Measurements from ENCODE around the gene RAD51B.

The RAD51B gene

GRCh38 chr14:68539789-68540188, 720.2 kb downstream of the RAD51B start:
- no peaks in the 10 kb centered on the region for H4K20me1 ChIP-seq (ENCODE audit: insufficient read depth, low read length)
- no peak overlapping the region for H3K4me2 ChIP-seq (ENCODE audit: low read depth, low read length)
- H3K79me2 ChIP-seq (ENCODE audit: low read length) = no peaks in the 10 kb centered on the region
- no peak overlapping the region for H2AFZ ChIP-seq (ENCODE audit: low read length)
- no peaks in the 10 kb centered on the region for H3F3A ChIP-seq (ENCODE audit: insufficient read depth, low read length)
- no peaks in the 10 kb centered on the region for H3K9me3 ChIP-seq (replicated peaks; ENCODE audit: insufficient read depth, low read length)
- no peak for TF ChIP-seq EZH2 (optimal IDR thresholded peaks at IDR 0.05; ENCODE audit: low read depth, low read length)
- no peak for TF ChIP-seq EZH2phosphoT487 (IDR thresholded peaks at IDR 0.05; ENCODE audit: low read length)
- TF ChIP-seq, protein P1, sequence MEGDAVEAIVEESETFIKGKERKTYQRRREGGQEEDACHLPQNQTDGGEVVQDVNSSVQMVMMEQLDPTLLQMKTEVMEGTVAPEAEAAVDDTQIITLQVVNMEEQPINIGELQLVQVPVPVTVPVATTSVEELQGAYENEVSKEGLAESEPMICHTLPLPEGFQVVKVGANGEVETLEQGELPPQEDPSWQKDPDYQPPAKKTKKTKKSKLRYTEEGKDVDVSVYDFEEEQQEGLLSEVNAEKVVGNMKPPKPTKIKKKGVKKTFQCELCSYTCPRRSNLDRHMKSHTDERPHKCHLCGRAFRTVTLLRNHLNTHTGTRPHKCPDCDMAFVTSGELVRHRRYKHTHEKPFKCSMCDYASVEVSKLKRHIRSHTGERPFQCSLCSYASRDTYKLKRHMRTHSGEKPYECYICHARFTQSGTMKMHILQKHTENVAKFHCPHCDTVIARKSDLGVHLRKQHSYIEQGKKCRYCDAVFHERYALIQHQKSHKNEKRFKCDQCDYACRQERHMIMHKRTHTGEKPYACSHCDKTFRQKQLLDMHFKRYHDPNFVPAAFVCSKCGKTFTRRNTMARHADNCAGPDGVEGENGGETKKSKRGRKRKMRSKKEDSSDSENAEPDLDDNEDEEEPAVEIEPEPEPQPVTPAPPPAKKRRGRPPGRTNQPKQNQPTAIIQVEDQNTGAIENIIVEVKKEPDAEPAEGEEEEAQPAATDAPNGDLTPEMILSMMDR (IDR thresholded peaks at IDR 0.05; ENCODE audit: low read length) = no peak
- no peak overlapping the region for H3K9ac ChIP-seq (ENCODE audit: low read length)
- no peaks in the 10 kb centered on the region for H3K4me1 ChIP-seq (ENCODE audit: low read length)
- no peak overlapping the region for H3K4me3 ChIP-seq (ENCODE audit: low read length)
- DNase-seq = no peak
- H3K36me3 ChIP-seq (replicated peaks; ENCODE audit: insufficient read depth, low read length) = no peaks in the 10 kb centered on the region
- H3K9me2 ChIP-seq (replicated peaks; ENCODE audit: insufficient read depth, low read length) = no peaks in the 10 kb centered on the region
- no peaks in the 10 kb centered on the region for H3K27me3 ChIP-seq (replicated peaks; ENCODE audit: insufficient read depth, low read length)
- H3K27ac ChIP-seq (ENCODE audit: low read length) = no peak overlapping the region

DNA sequence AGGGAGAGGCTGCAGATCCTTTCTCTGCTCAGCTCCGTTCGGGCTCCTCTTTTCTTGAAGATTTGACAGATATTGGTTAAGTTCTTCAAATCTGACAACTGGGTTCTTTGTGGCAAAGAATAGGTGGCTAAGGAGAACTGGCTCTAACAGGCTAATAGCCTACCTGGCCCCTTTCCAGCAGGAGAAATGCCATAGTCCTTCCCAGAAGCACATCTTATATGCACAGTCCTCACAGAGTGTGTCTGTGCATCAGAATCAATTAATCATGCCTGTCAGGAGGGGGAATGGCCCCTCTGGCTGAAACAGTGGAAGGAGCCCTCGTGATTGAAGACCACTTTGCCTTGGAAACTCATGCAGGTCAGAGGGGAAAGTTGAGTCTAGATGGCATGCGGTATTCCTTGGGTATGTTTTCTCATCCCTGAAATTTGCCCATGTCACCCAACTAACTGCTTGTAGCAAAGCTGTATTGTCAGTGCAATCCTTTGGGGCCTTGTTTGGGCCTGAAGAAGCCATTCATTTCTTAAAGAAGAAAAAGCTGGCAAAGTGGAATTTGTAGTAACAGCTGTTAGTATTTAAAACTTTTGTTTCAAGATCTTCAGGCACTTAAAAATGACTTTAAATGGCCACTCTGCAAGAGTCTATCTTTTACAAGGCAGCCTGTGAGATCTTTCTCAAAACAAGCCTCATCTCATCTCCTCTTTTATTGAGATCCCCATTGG, 721.8 kb downstream of the RAD51B start:
- Histone ChIP-seq H3K4me2 (ENCODE audit: low read depth, low read length) (no peak overlapping the region), H3K79me2 (ENCODE audit: low read length) (no peaks in the 10 kb centered on the region), H2AFZ (ENCODE audit: low read length) (no peak overlapping the region), H3K9me2 (replicated peaks; ENCODE audit: insufficient read depth, low read length) (no peaks in the 10 kb centered on the region), H3K27ac (ENCODE audit: low read length) (no peak overlapping the region), H3K4me3 (ENCODE audit: low read length) (no peak overlapping the region), H3K9ac (ENCODE audit: low read length) (no peak overlapping the region), H3K4me1 (ENCODE audit: low read length) (no peaks in the 10 kb centered on the region), H4K20me1 (ENCODE audit: insufficient read depth, low read length) (no peaks in the 10 kb centered on the region), H3K27me3 (replicated peaks; ENCODE audit: insufficient read depth, low read length) (no peaks in the 10 kb centered on the region), H3F3A (ENCODE audit: insufficient read depth, low read length) (no peaks in the 10 kb centered on the region), H3K36me3 (replicated peaks; ENCODE audit: insufficient read depth, low read length) (no peaks in the 10 kb centered on the region), H3K9me3 (replicated peaks; ENCODE audit: insufficient read depth, low read length) (no peaks in the 10 kb centered on the region)
- no peak for DNase-seq
- TF ChIP-seq EZH2 (optimal IDR thresholded peaks at IDR 0.05; ENCODE audit: low read depth, low read length) (no peak), EZH2phosphoT487 (IDR thresholded peaks at IDR 0.05; ENCODE audit: low read length) (no peak)
- TF ChIP-seq, protein P1 (IDR thresholded peaks at IDR 0.05; ENCODE audit: low read length) = no peak

DNA sequence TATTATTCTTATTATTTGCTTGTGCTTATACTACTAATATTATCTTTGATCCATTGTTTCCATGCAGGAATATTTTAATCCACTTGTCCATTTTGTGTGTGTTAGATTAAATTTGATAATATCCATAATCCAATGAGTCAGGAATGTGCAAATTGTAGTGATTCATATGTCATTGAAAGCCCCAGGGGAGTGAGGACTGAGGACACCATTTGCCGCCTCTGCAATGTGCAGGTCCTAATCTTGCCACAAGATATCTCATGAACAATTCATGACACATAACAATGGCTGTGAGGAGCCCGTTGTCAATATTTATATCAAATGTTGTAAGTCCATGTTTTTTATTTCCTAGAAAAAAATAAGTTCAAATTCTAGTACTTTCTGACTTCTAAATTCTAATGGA, 722.8 kb downstream of the RAD51B start:
- Histone ChIP-seq H3K27ac (ENCODE audit: low read length) (no peak overlapping the region), H3K27me3 (replicated peaks; ENCODE audit: insufficient read depth, low read length) (no peaks in the 10 kb centered on the region), H3K9me3 (replicated peaks; ENCODE audit: insufficient read depth, low read length) (no peaks in the 10 kb centered on the region), H4K20me1 (ENCODE audit: insufficient read depth, low read length) (no peaks in the 10 kb centered on the region), H3K9me2 (replicated peaks; ENCODE audit: insufficient read depth, low read length) (no peaks in the 10 kb centered on the region), H3K4me1 (ENCODE audit: low read length) (no peaks in the 10 kb centered on the region), H3K9ac (ENCODE audit: low read length) (no peak overlapping the region), H2AFZ (ENCODE audit: low read length) (no peak overlapping the region), H3F3A (ENCODE audit: insufficient read depth, low read length) (no peaks in the 10 kb centered on the region), H3K4me2 (ENCODE audit: low read depth, low read length) (no peak overlapping the region), H3K36me3 (replicated peaks; ENCODE audit: insufficient read depth, low read length) (no peaks in the 10 kb centered on the region), H3K4me3 (ENCODE audit: low read length) (no peak overlapping the region), H3K79me2 (ENCODE audit: low read length) (no peaks in the 10 kb centered on the region)
- TF ChIP-seq, protein P1 (IDR thresholded peaks at IDR 0.05; ENCODE audit: low read length) = no peak
- TF ChIP-seq EZH2phosphoT487 (IDR thresholded peaks at IDR 0.05; ENCODE audit: low read length) = no peak
- no peak for TF ChIP-seq EZH2 (optimal IDR thresholded peaks at IDR 0.05; ENCODE audit: low read depth, low read length)
- DNase-seq = no peak
